HG03432 (cell line): ENCODE measurements around the gene DSCAM.

ENCODE experiments used
- ATAC-seq: cut with Tn5 transposase; IDR thresholded peaks from one replicate; pipeline ENCODE4 v1.9.1; 2021; ENCODE audit warnings: mild to moderate bottlenecking, moderate library complexity; ENCODE audit not compliant: unreplicated experiment

Gene DSCAM

DNA sequence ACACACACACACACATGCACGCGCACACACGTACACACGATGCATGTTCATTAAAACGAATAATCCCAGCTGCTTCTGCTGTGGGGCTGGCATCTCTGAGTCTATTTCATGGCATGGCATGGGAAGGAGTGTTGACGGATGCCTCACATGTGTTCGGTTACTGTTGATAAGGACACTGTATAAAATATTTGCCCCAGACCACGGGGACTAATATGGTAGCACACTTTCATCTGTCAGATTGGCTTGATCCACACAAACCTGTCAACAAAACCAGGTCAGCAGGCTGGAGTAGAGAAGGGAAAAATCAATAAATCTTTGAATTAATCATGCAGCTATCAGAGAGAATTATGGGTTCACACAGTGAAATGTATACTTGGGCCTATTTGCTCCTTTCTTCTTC is 171.9 kb downstream of the DSCAM start:
- no peak for ATAC-seq

DNA sequence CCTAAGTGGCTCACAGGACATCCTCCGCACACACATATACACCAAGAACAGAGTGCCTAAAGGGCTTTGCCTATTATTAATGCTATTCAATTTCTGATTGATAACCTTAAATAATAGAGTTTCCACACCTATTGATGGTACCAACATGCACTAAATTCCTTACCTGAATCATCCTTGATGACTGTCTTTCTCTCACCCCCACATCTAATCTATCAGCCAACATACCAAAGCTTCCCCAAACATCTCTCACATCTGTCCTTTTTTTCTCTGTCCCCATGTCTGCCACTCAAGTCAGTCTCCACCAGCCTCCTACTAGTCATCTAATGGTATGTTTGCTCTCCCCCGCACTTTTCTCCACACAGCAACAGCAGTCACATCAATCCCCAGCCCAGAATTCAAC is 174.4 kb downstream of the DSCAM start:
- ATAC-seq, result no peak

DNA sequence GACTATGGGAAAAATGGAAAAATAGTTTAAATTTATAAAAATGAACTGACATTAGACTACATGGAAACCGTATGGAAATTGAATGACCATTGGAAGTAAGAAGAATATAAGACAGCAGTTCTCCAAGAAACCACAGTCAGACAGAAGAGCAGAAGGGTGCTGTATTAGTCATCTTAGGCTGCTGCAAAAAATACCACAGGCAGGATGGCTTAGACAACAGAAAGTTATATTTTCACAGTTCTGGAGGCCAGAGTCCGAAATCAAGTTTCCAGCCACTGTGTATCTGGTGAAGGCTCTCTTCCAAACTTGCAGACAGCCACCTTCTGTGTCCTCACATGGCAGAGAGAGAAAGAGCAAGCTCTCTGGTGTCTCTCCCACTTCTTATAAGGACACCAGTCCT is 175.2 kb downstream of the DSCAM start:
- no peak for ATAC-seq

DNA sequence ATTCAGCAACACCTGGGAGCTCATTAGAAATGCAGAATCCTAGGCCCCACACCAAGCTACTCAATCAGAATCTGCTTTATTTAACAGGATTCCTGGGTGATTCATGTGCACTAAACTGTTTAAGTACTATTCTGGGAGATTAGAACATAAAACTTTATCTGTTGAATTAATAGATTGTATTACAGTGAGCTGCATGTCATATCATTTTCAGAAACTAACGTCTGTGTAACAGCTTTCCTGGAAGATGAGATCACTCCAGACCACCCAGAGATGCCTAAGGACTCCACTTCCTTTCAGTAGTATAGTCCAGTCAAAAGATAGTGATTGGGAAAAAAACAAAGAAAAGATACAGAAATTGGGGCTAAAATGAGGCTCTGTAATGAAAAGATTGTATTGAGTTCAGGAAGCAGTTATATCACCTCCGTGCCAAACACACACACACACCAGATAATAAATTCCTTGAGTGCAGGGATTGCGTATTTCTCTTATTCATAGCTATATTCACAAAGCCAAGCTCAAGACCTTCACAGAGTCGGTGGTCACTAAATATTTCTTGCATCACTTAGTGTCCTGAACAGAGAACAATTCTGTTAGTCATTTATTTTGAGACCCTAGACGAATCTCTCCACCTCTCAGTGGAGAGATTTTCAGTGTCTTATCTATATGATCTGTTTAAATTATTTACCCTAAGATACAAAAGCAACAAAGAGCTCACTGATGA is 178.2 kb downstream of the DSCAM start:
- ATAC-seq, result no peak

DNA sequence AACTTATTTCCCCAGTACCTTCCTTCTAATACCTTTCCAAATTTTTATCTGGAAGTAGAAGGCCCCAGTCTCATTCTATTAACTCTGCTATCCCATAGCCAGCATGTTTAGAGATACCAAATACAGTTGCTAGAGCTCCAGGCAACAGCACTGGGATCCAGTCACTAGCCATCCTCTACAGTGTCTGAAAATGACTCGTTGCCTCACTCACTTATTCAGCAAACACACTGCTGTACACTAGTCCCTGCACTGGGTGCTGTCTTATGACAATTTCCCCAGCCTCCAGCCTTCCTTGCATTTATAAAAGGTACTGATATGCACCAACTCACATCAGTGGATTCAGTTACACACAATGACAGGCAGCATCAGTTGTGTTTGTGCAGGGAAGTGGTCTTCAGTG is 179.0 kb downstream of the DSCAM start:
- no peak for ATAC-seq

DNA sequence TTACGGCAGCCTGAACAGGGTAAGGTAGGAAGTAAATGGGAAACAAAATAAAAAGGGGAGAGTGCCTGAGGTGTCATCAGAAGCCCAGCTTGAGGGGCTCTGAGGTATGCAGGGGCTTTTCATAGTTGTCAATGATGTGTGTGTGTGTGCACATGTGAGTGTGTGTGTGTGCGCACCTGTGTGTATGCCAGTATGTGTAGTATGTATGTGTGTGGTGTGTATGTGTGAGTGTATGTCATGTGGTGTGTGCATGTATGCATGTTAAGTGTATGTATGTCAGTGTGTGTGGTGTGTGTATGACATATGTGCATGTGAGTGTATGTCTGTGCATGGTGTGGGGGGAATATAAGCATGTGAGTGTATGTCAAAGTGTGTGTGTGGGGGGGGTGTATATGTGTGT is 184.1 kb downstream of the DSCAM start:
- ATAC-seq, result no peak

DNA sequence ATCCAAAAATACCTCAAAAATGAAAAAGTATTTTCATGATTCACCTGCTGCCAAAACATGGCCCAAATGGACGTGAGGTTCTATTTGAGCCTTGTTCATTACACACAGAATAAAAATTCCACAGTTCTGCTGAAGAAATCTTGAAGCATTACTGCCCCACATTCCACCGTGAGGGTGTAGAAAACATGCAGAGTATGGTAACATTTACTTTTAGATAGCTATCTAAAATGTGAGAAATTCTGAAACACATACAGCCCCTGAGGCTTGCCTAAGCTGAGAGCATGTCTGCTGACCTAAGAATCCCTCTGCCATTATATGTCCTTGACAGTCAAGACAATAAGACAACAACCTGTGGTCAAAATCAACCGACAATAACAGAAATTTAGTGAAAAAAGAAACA is 186.5 kb downstream of the DSCAM start:
- ATAC-seq, result no peak

DNA sequence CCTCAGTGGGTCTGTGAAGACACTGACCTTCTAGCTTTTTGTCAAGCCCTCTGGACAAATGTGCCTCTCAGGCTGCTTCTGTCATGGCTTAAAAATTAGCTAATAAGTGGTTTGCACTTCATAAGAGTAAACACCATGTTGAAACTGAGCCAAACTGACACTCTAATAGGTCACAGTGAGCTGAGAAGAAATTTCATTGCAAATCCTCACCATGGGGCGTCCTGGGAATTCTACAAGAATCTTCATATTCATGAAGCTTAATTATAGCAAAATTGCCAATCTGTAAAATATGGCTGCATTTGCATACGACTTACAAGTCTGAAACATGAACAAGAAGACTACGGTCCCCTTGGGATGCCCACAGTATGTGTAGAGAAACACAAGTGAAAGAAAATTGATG is 188.6 kb downstream of the DSCAM start:
- no peak for ATAC-seq

DNA sequence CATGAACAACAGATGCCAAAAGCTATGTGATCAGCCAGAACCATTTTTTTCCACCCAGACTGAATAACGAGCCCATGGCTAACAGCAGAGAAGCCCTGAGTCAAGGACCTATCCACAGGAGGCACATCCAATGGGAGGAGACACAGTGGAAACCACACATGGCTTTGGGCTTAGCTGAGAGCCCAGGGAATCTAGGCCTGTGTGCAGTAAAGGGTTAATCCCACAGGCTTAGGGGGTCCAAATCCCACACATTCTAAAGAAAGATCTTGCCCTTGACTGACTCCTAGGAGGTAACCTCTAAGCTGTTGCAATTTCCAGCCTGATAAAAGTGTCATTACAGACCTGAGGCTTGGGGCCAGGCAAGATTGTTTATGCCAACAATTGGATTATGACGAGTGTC is 194.5 kb downstream of the DSCAM start:
- ATAC-seq, result no peak

DNA sequence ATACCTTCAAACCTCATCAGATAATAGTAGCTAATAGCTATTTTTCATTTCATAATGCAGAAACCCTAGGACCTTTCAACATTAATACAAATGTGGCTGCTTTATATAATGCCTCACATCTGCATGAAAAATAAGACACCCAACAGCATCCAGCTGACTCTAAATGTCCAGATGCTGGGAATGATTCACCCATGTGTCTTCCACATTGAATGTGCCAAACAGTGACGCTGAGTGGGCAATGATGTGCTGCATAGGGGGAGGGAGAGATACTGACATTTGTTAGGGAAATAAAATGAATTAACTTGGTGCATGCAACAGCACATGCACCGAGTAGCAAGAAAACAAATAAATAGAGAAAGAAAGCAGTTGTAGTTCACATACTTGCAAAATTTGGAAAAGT is 199.3 kb downstream of the DSCAM start:
- no peak for ATAC-seq

DNA sequence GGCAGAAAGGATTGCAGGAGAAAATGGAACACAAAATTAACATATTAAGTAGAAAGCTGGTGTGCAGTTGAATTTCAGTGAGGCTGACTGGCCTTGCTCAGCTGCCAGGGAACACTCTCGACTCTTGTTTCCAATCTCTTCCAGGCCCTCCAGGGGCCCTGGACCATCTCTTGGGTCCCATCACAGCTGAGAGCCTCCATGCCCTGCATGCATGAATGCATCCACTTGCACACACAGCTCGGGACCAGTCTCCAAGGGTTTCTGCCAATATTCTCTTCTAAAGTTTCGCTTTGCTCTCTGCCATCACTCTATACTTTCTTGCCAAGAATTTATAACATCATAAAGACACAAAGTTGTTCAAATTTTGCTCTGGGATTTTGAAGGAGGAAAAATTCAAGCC is 200.3 kb downstream of the DSCAM start:
- no peak for ATAC-seq

DNA sequence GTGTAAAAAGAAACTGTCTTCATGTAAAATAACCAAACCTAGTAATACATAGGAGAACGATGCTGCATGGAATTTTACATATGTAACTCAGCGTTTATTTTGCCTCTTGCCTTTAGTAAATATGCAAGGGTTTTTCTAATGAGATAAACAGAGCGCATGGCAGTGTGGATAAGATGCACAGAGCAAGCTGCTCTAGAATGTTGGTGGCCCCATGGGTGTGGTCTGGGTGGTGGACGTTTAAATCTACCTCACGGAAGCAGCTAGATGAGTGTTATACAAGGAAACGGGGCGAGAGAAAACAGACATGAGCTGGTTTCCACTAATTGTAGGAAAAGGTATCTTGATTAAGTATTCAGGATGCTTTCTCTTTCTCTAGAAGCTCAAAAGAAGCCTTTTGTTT is 205.9 kb downstream of the DSCAM start:
- no peak for ATAC-seq

DNA sequence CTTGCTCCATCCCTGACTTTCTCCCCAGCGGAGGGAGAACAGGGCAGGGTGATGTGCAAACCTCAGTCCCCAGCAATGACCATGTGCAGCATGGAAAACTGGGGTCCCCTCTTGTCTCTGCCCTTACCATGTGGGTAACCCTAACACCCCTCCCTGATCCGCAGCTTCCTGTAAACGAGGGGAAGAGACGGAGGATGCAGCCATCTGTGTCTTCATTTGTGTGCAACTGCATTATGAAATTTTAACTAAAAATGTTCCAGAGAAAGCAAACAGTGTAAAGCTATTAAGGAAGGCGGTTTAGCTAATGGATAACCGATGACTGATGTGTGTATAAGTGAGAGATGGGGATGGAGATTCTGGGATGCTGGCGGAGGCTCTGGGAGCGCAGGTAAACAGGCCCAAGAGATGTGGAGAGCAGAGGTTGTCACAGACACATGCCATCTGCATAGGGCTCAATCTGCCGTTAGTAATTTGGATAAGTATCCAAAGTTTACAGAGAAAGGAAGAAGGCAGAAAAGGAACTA is 206.6 kb downstream of the DSCAM start:
- ATAC-seq, result no peak

DNA sequence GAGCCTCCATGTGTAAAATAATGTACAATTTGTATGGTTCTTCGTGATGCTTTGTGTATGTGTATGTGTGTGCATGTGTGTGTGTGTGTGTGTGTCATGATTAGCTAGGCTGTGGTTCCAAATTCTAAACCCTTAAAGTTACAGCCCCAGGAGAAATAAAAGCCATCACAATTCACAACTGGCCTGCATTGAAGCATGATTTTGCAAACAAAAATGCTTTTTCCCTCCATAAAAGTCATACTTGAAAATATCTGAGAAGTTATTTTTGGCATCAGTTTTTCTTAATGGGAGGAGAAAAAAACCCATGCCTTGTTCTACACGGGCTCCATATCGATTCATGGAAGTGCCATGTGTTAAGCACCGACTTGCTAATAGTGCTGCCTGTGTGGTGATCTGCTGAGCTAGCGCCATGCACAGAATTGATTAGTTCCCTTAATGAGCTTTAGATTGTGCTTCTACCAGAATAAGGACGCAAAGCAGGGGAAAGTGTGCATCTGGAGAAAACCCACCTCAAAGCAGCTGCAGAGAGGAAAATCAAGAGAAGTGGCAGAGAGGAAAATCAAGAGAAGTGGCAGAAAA is 207.3 kb downstream of the DSCAM start:
- ATAC-seq, result no peak

DNA sequence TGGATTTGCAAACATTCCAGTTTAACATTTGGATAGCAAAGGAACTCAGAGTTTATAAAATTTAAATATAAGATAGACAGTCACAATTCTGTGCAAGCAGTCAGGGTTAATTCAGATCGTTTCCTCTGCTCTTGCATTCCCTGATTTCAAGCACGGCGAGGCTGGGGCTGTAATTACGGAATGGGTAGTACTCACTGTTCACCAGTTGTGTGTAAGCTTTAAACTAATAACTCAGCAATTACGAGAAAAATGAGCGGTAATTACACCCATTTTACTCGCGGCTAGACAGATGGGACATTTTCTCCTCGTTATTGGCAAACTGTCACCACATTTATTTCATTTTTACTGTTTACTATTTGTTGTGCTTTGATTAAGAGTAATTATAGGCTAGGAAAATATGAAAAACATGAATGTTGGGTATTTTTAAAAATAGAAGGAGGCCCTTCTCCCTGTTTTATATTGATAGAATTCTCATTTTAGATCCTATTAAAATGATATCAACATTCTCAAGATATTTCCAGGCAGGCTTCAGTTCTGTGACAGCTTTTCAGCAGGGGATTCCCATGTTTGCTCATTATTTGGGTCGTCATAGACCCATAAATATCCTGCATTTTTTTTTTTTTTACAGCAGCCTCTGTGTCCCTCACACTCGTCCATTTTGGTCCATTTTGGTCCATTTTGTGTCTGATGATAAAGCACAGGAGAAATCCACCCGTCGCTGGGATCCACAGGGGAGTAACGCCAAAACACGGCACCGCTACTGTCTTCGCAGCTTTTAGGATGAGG is 208.3 kb downstream of the DSCAM start:
- no peak for ATAC-seq

DNA sequence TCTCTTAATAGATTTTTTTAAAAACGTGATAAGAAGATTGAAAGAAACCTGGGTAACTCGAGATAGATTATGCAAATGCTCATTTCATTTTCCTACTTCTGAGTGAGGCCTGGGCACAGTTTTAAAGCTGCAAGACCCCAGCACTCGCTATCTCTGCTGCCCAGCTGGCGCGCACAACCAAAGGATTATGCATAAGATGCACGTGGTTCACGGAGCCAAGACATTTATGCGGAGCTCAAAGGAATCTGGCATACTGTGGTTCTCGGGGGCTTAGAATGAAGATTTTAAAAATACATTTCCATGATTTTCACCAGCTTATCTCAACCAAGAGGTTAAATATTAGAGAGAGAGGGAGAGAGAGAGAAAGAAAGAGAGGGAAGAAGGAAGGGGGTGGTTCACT is 210.9 kb downstream of the DSCAM start:
- no peak for ATAC-seq

DNA sequence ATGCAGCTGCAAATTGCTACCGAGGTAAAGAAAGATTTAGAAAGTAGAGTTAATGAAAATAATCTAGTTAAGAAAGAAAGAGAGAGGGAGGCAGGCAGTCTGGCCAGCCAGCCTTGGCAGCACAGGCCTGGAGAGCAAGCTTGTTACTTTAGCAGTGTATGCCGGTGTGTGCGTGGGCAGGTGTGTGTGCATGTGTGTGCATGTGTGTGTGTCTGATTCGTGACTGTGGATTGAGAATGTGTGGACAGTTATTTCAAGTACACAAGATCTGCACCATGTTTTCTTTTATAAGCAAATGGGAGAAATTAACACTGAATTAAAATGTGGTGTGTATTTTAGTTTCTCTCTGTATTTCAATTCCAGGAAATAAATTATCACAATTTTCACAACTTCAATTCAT is 211.6 kb downstream of the DSCAM start:
- no peak for ATAC-seq

DNA sequence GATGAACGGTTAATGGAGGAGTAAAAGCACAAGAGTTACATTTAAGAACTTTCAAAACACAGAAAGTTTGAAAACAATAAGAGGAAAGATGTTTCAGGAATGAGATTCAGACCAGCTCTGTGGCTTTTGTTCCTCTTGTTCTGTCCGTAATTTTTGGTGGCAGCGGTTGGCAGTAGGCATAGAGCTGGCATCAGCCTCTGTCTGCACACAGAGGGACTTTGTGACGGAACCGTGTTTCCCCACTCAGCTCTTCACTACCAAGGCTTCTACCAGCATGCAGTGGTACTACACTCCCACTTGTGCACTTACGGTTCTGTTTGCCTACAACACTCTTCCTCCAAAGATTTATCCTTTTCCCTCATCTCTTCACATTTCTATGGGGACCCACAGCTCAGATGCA is 212.8 kb downstream of the DSCAM start:
- no peak for ATAC-seq

DNA sequence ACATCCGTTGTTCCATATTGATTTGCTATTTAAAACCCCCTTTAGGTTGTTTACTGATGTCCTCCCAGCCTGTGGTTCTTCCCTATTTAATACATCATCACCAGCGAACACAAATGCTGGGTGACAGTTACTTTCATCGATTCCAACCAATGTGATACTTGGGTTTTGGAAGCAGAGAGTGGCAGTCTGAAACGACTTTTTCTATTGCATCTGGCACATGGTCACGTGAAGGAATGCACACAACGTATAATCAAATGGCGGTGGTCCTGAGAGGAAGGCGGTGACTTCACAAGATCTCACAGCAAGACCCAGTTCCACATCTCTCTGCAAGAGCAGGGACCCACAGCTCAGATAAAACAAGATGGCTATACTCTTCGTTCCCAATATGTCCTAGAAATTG is 213.9 kb downstream of the DSCAM start:
- no peak for ATAC-seq

DNA sequence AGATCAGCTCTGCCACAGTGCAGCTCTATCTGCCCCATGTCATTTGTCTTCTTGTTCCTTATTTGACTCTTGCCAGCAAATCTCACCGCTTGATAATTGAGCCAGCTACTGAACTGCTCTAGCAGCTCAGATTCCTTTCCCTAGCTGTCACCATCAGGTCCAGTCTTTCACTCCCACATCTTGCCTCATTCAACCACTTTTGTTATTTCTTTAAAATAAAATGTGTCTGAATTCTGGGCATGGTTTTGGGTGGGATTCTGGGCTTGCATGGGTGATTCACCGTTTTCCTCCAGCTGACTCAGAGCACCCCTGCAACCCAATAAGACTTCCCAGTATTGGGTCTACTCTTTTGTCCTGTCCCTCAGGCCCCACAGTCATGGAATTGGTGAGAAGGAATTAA is 215.7 kb downstream of the DSCAM start:
- ATAC-seq, result no peak

DNA sequence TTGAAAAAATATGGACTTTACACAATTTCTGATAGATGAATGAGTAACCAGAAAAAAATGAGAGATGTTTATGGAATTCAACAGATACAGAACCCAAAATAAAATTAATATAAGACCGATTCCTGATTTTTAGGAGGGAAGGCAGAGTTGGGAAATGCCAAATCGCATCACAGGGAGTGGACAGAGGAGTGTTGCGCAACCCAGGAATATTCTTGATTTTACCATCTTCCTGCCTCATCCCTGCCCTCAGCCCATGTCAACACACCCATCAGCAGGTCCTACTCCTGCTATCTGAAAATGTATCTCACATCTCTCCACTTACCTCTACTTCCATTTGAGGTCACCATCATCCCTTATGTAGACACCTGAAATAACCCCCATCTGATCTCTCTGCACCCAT is 221.0 kb downstream of the DSCAM start:
- ATAC-seq, result no peak

DNA sequence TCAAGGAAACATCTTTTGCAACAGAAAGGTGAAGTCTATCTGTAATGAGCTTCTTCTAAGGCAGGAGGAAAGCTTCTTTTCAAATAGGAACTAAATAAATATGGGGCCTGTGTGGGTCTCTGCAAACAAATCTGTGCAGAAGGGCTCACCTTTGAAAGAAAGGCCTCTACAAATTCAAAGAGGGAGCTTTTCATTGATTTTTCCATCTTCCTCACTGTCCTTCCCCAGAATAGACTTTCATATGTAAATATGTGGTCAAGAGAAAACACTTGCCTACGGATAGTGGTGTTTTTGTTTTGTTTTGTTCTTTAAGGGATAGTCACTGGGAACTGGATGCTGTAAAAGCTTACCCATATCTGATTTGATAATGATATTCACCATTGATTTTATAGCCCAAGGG is 223.4 kb downstream of the DSCAM start:
- ATAC-seq, result no peak
